Upper lobe of left lung (tissue), 4 donors: ENCODE measurements around the gene EXTL1.

Experiments used
- CTCF ChIP-seq, 6 experiments: fragments of 450-650 bp in 4 of 6; fragments of 200-600 bp in 2 of 6; sonication (generic) in 2 of 6; IDR thresholded peaks; one replicate each; pipeline ENCODE4 v1.5.1; 2016 to 2019; ENCODE audit warnings: antibody characterized with exemption in 6 of 6
- POLR2AphosphoS5 ChIP-seq, 2 donors: sonication (generic); formaldehyde crosslinking; IDR thresholded peaks; one replicate each; pipeline ENCODE4 v1.5.1; 2017; ENCODE audit warnings: antibody characterized with exemption in 2 of 2

- TF ChIP-seq POLR2AphosphoS5 (IDR thresholded peaks at IDR 0.05) (no peak), CTCF (IDR thresholded peaks at IDR 0.05) (no peak)
These were observed 16.0 kb upstream of the EXTL1 start for GRCh38 chr1:26005434-26006105.
